Keratinocyte (primary cell): ENCODE results near the gene LHX5. TPM values are rescaled to one million over a fixed set of nuclear protein-coding genes. Genes with fewer than 3 reads are reported as not detected.

ENCODE experiments used
- DNase-seq: peaks from one replicate; pipeline ENCODE4 v3.0.0-alpha.2; 2011; ENCODE audit warnings: low read depth, missing footprints, low spot score
- FAIRE-seq: peaks from 2 replicates; lab custom pipeline; 2011; peaks lifted over from hg19 to GRCh38; lab: Jason Lieb, UNC
- H2AFZ ChIP-seq: 2 replicates; pipeline ENCODE4 v1.6.0; 2012; ENCODE audit warnings: low read length, control low read depth, inconsistent platforms; ENCODE audit not compliant: control insufficient read depth
- H3K27ac ChIP-seq: 2 replicates; pipeline ENCODE4 v1.5.1; 2011; ENCODE audit warnings: low read length; ENCODE audit not compliant: control insufficient read depth, insufficient read depth
- H3K27me3 ChIP-seq: 3 replicates; pipeline ENCODE4 v1.6.0; 2011; ENCODE audit warnings: low read length; ENCODE audit not compliant: control insufficient read depth, insufficient read depth; ENCODE audit errors: extremely low read depth
- H3K36me3 ChIP-seq, 2 experiments: 2 replicates in 1 of 2; 3 replicates in 1 of 2; pipeline ENCODE4 v1.5.1; 2011; ENCODE audit warnings: low read length in 2 of 2, mild to moderate bottlenecking in 1 of 2; ENCODE audit not compliant: control insufficient read depth in 2 of 2, insufficient read depth in 2 of 2; ENCODE audit errors: extremely low read depth in 1 of 2
- H3K4me1 ChIP-seq: 3 replicates; pipeline ENCODE4 v1.5.1; 2011; ENCODE audit warnings: low read length; ENCODE audit not compliant: control insufficient read depth, insufficient read depth; ENCODE audit errors: extremely low read depth
- H3K4me2 ChIP-seq: 3 replicates; pipeline ENCODE4 v1.6.0; 2011; ENCODE audit warnings: low read depth, low read length; ENCODE audit not compliant: control insufficient read depth, insufficient read depth; ENCODE audit errors: extremely low read depth
- H3K4me3 ChIP-seq, 3 experiments: fragments of 200-600 bp in 1 of 3; sonication (generic) in 1 of 3; 2 replicates in 2 of 3; 3 replicates in 1 of 3; pipeline ENCODE4 v1.5.1; 2011 to 2016; ENCODE audit warnings: low read length in 3 of 3, mild to moderate bottlenecking in 3 of 3, control low read depth in 2 of 3, inconsistent platforms in 1 of 3, low read depth in 1 of 3, mixed read lengths in 1 of 3, mixed run types in 1 of 3, moderate library complexity in 1 of 3; ENCODE audit not compliant: control insufficient read depth in 2 of 3, insufficient read depth in 2 of 3; ENCODE audit errors: extremely low read depth in 1 of 3
- H3K79me2 ChIP-seq: 2 replicates; pipeline ENCODE4 v1.6.0; 2012; ENCODE audit warnings: low read length; ENCODE audit not compliant: control insufficient read depth, insufficient read depth
- H3K9ac ChIP-seq: 3 replicates; pipeline ENCODE4 v1.6.0; 2011; ENCODE audit warnings: low read length; ENCODE audit not compliant: control insufficient read depth, insufficient read depth; ENCODE audit errors: extremely low read depth
- H3K9me1 ChIP-seq: 3 replicates; pipeline ENCODE4 v1.6.0; 2011; ENCODE audit warnings: low read length; ENCODE audit not compliant: control insufficient read depth, insufficient read depth; ENCODE audit errors: extremely low read depth
- H3K9me3 ChIP-seq: 2 replicates; pipeline ENCODE4 v1.5.1; 2012; ENCODE audit warnings: low read depth, low read length; ENCODE audit not compliant: control insufficient read depth
- H4K20me1 ChIP-seq: 3 replicates; pipeline ENCODE4 v1.6.0; 2011; ENCODE audit warnings: low read length; ENCODE audit not compliant: control insufficient read depth, insufficient read depth; ENCODE audit errors: extremely low read depth
- CTCF ChIP-seq, 3 experiments: IDR thresholded peaks in 1 of 3; conservative IDR thresholded peaks in 1 of 3; optimal IDR thresholded peaks in 1 of 3; 2 replicates in 2 of 3; 3 replicates in 1 of 3; pipeline versions ENCODE3 to v1.5.1; 2011; ENCODE audit warnings: low read length in 3 of 3, mild to moderate bottlenecking in 3 of 3, moderate library complexity in 2 of 3, control low read depth in 1 of 3, inconsistent platforms in 1 of 3; ENCODE audit not compliant: insufficient read depth in 2 of 3; ENCODE audit errors: extremely low read depth in 1 of 3
- EZH2 ChIP-seq: IDR thresholded peaks from one replicate; pipeline ENCODE4 v1.6.1; 2012; ENCODE audit warnings: inconsistent platforms, mild to moderate bottlenecking, low read length, moderate library complexity
- dilution Hi-C: fragments of 300-500 bp; cut with MboI; formaldehyde crosslinking; loops from one replicate; pipeline ENCODE4 v1.7.0; 2020; ENCODE audit warnings: low sequenced_read_pairs; ENCODE audit not compliant: extremely low pct_ligation_motif_present
- polyA plus RNA-seq, 5 experiments: library from polyadenylated mRNA; depleted of rRNA in 3 of 5; stranded (reverse) in 3 of 5; stranded (forward) in 1 of 5; unstranded in 1 of 5; fragments of >200 nt; gene quantifications; 1 replicate in 1 of 5; 2 replicates in 3 of 5; 3 replicates in 1 of 5; pipeline versions ENCODE4 v1.2.1 to v1.2.3, GENCODE V29; 2011 to 2012; ENCODE audit warnings: missing spikeins in 2 of 5, low read depth in 1 of 5, low replicate concordance in 1 of 5

Gene LHX5
- polyA plus RNA-seq, 1 donor (not counting 4 experiments of a cell fraction or from before 2014, with no cell fraction given) = 0.04 TPM

GRCh38 chr12:113470871-113471618, 626 bp downstream of the LHX5 start:
- TF ChIP-seq CTCF (optimal IDR thresholded peaks at IDR 0.05 in 1 of 3, IDR thresholded peaks at IDR 0.05 in 1 of 3, conservative IDR thresholded peaks at IDR 0.05 in 1 of 3; ENCODE audit: extremely low read depth in 1 of 3, insufficient read depth in 2 of 3, low read length in 3 of 3) (no peak), EZH2 (no peak)
- H3K79me2 ChIP-seq = no peaks in the 10 kb centered on the region
- H3K27ac ChIP-seq = no peak overlapping the region
- no peak for DNase-seq
- H3K4me2 ChIP-seq = no peak overlapping the region
- H3K9me1 ChIP-seq = no peaks in the 10 kb centered on the region
- no peaks in the 10 kb centered on the region for H3K9me3 ChIP-seq
- no peak overlapping the region for H3K9ac ChIP-seq
- no peak overlapping the region for H3K4me3 ChIP-seq
- no peak for FAIRE-seq
- peaks cover 11% of the 10 kb centered on the region for H3K4me1 ChIP-seq
- H3K27me3 ChIP-seq = peaks cover 100% of the 10 kb centered on the region
- no peak overlapping the region for H2AFZ ChIP-seq
- dilution Hi-C loops = no loop called here
- H4K20me1 ChIP-seq = no peaks in the 10 kb centered on the region
- H3K36me3 ChIP-seq = no peaks in the 10 kb centered on the region

DNA sequence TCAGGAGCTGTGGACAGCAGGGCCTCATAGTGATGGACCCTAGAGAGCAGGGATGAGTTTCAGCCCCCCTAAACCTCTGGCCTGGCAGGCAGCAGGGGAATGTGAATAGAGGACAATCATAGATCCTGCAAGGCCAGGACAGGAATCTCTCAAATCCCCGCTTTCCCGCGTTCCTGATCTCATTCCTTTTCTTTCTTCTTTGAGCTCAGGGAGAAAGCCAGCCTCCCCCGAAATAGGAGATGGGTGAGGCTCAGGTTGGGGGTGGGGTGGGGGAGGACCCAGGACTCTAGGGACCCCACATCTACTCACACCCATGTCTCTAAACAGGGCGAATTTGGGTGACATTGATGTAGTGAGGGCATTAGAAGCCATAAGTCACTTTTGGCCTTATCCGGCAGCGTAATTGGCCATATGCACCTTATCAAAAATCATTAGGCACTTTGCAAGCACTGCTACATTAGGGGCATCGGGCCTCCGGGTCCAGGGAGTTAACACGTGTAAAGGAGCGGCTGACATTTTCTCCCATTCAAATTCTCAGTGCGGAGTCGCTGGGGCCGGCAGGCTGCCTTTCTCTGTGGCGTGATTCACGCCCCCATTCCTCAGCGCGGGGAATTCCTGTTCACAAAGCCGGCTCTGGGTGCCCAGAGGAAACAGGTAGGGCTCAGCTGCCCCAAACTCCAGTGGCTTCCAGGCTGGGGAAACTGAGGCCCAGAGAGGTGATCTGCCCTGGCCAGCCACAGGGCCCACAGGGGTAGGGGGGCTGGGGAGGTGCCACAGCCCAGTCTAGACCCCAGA, 1.5 kb downstream of the LHX5 start:
- peaks cover 11% of the 10 kb centered on the region for H3K4me1 ChIP-seq
- H3K9me3 ChIP-seq = no peaks in the 10 kb centered on the region
- DNase-seq = no peak
- no peak overlapping the region for H3K4me3 ChIP-seq
- no peaks in the 10 kb centered on the region for H3K79me2 ChIP-seq
- H3K9me1 ChIP-seq = no peaks in the 10 kb centered on the region
- peaks cover 100% of the 10 kb centered on the region for H3K27me3 ChIP-seq
- H3K4me2 ChIP-seq = no peak overlapping the region
- H3K9ac ChIP-seq = no peak overlapping the region
- H3K36me3 ChIP-seq = no peaks in the 10 kb centered on the region
- TF ChIP-seq EZH2 (peak; percentile 46), CTCF (optimal IDR thresholded peaks at IDR 0.05 in 1 of 3, IDR thresholded peaks at IDR 0.05 in 1 of 3, conservative IDR thresholded peaks at IDR 0.05 in 1 of 3; ENCODE audit: extremely low read depth in 1 of 3, insufficient read depth in 2 of 3, low read length in 3 of 3) (no peak)
- H3K27ac ChIP-seq = no peak overlapping the region
- no peaks in the 10 kb centered on the region for H4K20me1 ChIP-seq
- dilution Hi-C loops = no loop called here
- H2AFZ ChIP-seq = no peak overlapping the region
- no peak for FAIRE-seq
